Measurements from ENCODE around the gene SPECC1L. TPM values are rescaled to one million over a fixed set of nuclear protein-coding genes. Genes with fewer than 3 reads are reported as not detected.

The SPECC1L gene
- total and polyA plus RNA-seq, 2 of the 8 experiments (the other 6 are each of a cell fraction or from before 2014, with no cell fraction given): 15.7 to 61.6 TPM

GRCh38 chr22:24450610-24451009 is 180.0 kb downstream of the SPECC1L start:
- H2BK12ac ChIP-seq (ENCODE audit: low read depth, low read length): 0 out of 2 replicates have a peak overlapping the region, but pooled peaks have one; percentile 42
- H4K5ac ChIP-seq (ENCODE audit: insufficient read length, low read depth, low read length): no peak overlapping the region
- FAIRE-seq: no peak
- H2AK5ac ChIP-seq (ENCODE audit: low read depth, low read length): no peak overlapping the region; the same call in 1 of the 2 replicates
- H3K79me1 ChIP-seq (ENCODE audit: low read depth, low read length): no peaks in the 10 kb centered on the region
- H3K9me3 ChIP-seq (ENCODE audit: insufficient read depth in 2 of 2, low read depth in 1 of 2, low read length in 1 of 2): no peaks in the 10 kb centered on the region
- no peak overlapping the region for H3K23ac ChIP-seq (ENCODE audit: insufficient read length)
- no peak overlapping the region for H3K4ac ChIP-seq (replicated peaks; ENCODE audit: insufficient read length, low read depth, low read length)
- no peak overlapping the region for H4K8ac ChIP-seq (ENCODE audit: extremely low read depth, insufficient read depth, low read length)
- DNase-seq (ENCODE audit: low read depth in 1 of 2, low spot score in 2 of 2): no peak
- H3K36me3 ChIP-seq (ENCODE audit: control insufficient read depth in 2 of 4, insufficient read depth in 4 of 4, low read length in 3 of 4): no peaks in the 10 kb centered on the region
- no peak overlapping the region for H3K9ac ChIP-seq (replicated peaks in 1 of 4; ENCODE audit: extremely low read depth in 1 of 4, low read depth in 3 of 4, low read length in 3 of 4)
- peaks cover 0 to 4% (median 3%) of the 10 kb centered on the region in 4 experiments; a peak in 2 of 7 replicates for H3K4me1 ChIP-seq (replicated peaks in 1 of 4; ENCODE audit: control insufficient read depth in 3 of 4, insufficient read depth in 4 of 4, low read length in 3 of 4)
- no peak overlapping the region for H3K18ac ChIP-seq (ENCODE audit: extremely low read depth, low read length)
- no peak overlapping the region for H2BK5ac ChIP-seq (ENCODE audit: low read depth, low read length)
- H2BK15ac ChIP-seq (ENCODE audit: low read length): 0 out of 2 replicates have a peak overlapping the region, but pooled peaks have one; percentile 12
- CTCF ChIA-PET (ENCODE audit: partially characterized antibody): interaction anchor here (0.7 to 1.8 kb wide), 6 partner anchors 30 to 392 kb away, joined by 3 to 5 read pairs (median 4); no protein-coding TSS in a partner anchor
- no peak overlapping the region for H3K14ac ChIP-seq (ENCODE audit: insufficient read length)
- H3K79me2 ChIP-seq (ENCODE audit: control insufficient read depth in 1 of 2, insufficient read depth in 2 of 2, low read length in 2 of 2): no peaks in the 10 kb centered on the region
- H3K23me2 ChIP-seq (ENCODE audit: low read depth, low read length): no peaks in the 10 kb centered on the region
- H4K20me1 ChIP-seq (replicated peaks in 1 of 2; ENCODE audit: control insufficient read depth in 1 of 2, insufficient read depth in 2 of 2, low read length in 2 of 2): no peaks in the 10 kb centered on the region
- H2BK120ac ChIP-seq (replicated peaks; ENCODE audit: low read depth, low read length): no peak overlapping the region
- no peak overlapping the region for H3K56ac ChIP-seq (replicated peaks; ENCODE audit: insufficient read length, low read depth, low read length)
- no peaks in the 10 kb centered on the region; a peak in 1 of 7 replicates for H3K27me3 ChIP-seq (replicated peaks in 1 of 4; ENCODE audit: control insufficient read depth in 3 of 4, extremely low read depth in 1 of 4, insufficient read depth in 3 of 4, low read length in 3 of 4)
- no peak overlapping the region for H2BK20ac ChIP-seq (ENCODE audit: low read length)
- no peak overlapping the region for H3K27ac ChIP-seq (ENCODE audit: low read depth, low read length)
- H2AFZ ChIP-seq (ENCODE audit: low read length): no peak overlapping the region
- POLR2A ChIA-PET (ENCODE audit: partially characterized antibody): no interaction called here
- no peak overlapping the region; a peak in 1 of 4 replicates for H3K4me2 ChIP-seq (ENCODE audit: insufficient read depth in 1 of 2, low read depth in 2 of 2, low read length in 2 of 2)
- H3K4me3 ChIP-seq (ENCODE audit: extremely low read depth in 1 of 4, insufficient read depth in 2 of 4, low read depth in 3 of 4, low read length in 4 of 4): no peak overlapping the region; a peak in 1 of 8 replicates
- H4K91ac ChIP-seq (replicated peaks; ENCODE audit: insufficient read length, low read length): no peak overlapping the region
- WGBS, 2 experiments (ENCODE audit: extremely low coverage in 1 of 2, insufficient coverage in 1 of 2, insufficient read length in 1 of 2, insufficient replicate concordance in 2 of 2, low coverage in 1 of 2, low lambda C conversion rate in 2 of 2, missing lambda C conversion rate in 1 of 2): 80% methylated on average over 1 of the region's 1 CpG; no CpG with 5 or more reads in 1 of the 2 experiments
- TF ChIP-seq SIX5 (IDR thresholded peaks at IDR 0.05; ENCODE audit: low read depth, low read length) (no peak), CEBPB (IDR thresholded peaks at IDR 0.05; ENCODE audit: low read depth, low read length) (no peak), SP1 (IDR thresholded peaks at IDR 0.05; ENCODE audit: low read depth, low read length) (no peak)
